EH (cell line): ENCODE measurements around the gene KIF26B.

Experiments
- DNase-seq: peaks from one replicate; pipeline ENCODE4 v3.0.0-alpha.2; 2015; ENCODE audit warnings: low read depth

Gene KIF26B

DNA sequence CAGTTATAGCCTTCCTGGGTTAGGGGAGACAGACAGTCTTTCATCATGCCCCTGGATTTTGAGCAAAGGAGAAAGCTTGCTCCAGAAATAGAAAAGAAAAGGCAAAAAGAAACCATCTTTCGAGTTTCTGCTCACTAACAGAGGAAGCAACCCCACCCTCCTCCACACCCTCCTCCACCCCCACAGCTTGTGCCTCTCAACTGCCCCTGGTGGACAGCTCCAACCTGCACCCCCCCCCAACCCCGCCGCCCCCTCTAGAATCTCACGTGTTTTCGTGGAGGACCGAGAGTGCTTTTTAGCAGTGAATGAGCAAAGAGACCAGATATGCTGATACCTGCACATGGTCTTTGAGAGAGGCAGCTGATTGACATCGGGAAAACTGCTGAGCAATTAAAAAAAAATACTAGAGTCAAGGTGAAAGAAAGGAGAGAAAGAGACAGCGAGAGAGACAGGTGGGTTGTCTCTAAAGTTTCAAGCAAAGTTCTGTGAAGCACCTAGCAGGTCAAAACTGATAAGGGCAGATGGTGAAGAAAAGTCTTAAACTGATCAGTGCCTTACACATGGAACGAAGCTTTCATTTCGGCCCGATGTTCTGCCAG lies 358.3 kb downstream of the KIF26B start:
- DNase-seq: peak; percentile 18

DNA sequence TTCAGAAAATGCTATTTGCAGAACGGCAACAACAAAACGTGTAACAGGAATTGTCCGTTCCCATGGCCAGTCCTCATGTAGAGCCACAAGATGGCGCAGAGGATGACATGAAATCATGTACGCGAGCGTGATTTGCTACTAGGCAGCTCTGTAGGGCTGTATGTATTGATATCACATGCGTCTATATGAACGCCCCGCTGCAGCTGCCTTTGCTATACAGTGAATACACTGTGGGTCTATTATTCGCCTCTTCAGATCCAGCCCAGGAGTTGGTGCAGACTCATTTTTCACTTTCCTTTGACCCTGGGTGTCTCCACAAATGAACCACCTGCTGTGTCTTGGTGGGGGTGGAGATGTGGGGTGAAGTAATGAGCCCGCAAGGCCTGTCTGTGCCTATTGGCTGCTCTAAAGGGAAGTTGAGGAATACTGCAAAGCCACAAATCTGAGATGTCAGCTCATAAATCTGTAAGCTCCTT lies 361.5 kb downstream of the KIF26B start:
- no peak for DNase-seq

DNA sequence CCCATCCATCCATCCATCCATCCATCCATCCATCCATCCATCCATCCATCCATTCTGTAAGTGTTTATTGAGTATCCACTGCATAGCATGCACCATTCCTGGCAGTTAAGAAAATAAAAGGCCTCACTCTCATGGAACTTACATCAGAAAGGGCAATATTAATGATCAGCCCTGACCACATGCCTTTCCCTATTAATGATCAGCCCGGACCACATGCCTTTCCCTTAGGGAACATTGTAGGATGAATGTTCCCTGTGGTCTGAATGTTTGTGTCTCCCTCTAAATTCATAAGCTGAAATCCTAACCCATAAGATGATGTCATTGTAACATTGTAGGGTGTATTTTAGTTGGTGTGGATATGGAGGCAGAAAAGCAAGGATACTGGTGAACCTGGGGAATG lies 365.8 kb downstream of the KIF26B start:
- DNase-seq: no peak

DNA sequence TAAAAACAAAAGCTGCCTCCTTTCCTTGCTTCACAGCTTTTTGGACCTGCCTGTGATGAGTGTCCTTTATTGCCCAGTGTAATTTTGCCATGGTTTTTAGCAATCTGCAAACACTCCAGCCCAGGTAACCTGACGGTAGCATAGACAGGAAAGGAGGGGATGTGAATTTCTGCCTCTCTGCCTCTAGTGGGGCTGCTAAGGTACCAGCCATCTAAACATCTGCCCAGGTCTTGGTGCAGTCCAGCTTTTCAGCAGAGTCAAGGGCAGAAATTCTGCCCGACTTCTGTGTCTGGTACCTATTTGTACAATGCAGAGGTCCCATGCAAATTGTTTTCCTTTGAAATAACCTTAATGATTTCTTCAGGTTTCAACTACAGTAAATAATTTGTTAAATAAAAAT lies 371.4 kb downstream of the KIF26B start:
- no peak for DNase-seq

DNA sequence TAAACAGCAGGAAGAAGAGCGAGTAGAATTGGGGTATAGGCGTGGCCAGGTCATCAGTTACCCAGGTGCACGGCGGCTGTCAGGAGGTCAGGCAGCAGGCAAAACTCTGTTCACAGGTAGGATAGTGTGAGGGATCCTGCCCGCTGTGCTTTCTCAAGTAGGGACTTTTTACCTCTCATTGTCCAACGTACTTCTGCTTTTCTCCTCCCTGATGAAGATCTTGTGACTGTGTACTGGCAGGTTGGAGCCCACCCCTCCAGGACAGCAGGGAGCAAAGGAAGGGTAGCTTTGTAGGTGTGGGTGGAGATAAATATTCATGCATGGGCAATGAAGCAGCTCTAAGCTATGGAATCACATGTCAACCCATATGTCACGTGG lies 373.5 kb downstream of the KIF26B start:
- no peak for DNase-seq

DNA sequence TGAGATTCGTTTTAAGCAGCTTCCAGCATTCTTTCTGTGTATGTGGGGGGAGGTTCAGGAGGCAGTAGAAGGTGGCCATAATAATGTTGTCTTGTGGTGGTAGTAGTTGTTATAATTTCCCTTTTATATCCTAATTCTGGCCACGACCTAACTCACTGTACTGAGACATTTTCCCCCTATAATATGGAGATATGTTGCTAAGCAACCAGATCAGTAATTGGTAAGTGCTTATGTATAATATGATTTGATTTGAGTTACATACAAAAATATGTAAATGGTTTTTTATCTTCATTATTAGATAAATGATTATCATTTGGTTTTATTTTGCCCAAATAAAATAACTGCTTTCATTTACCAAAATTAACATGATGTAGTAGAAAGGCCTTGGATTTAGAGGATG lies 376.2 kb downstream of the KIF26B start:
- DNase-seq: no peak

DNA sequence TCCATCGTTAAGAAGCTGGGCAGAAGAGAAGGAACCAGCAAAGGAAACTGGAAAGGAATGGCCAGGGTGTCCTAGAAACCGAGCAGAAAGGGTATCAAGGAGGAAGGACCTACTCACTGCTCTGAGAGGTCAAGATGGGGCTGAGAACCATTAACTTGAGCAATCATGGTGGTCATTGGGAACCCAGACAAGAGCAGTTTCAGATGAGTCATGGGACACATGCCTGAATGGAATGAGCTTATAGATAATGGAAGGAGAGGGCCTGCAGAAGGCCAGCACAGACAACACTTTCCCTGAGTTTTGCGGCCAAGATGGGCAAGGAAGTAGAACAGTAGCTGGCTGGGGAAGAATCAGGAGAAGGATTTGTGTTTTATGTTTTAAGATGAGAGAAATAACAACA lies 383.2 kb downstream of the KIF26B start:
- peak; percentile 39 for DNase-seq

DNA sequence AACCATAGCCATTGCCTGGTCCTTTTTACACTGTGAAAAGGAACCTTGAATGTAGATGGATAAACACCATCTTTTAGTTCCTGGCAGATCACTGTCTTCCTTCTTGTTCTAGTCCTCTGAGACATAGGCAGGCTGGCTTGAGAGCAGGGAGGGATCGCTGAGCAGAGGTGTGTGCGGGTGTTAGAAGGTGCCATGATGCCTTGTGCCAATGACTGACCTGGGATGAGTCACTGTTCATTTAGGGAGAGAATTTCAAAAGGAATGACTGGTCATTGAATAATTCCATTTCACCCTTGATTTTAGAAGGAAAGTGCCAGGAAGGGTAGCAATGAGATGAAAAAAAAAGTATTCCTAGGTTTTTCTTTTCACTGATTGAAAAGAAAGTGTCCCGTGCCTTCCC lies 383.9 kb downstream of the KIF26B start:
- DNase-seq: peak; percentile 3

DNA sequence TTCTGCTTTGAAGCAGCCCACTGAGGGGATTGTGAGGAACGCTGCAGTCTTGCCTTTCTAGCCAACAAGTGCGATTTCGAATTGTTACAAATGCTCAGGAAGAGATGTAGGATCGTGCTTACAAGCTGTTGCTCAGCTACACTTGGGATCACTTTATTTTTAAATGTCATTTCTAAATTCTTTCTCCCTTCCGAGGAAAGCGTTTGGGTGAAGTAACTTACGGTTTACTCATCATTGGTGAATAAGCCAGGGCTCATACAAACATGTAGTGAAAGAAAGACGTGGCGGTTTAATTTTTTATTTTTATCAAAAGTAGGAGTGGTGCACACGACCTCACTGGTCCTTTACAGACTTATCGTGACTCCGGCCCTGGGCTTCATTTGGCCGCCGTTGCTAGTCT lies 386.6 kb downstream of the KIF26B start:
- DNase-seq: no peak

DNA sequence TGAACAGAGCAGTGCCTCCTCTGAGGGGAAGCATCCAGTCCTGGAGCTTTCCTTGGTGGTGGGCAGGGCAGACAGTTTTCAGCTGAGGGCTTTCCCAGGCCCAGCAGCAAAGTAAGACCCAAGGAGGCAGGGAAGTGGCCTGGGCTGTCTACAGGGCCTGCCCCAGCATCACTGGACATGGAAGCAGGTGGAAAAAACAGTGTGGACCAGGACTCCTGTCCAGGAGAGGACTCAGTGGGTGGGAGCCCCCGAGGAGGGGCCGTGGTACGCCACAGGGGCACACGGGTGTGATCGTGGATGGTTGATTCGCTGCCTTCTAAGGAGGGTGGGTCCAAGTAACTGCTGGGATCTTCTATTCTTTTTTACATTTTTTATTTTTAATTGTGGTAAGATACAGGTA lies 387.6 kb downstream of the KIF26B start:
- no peak for DNase-seq

DNA sequence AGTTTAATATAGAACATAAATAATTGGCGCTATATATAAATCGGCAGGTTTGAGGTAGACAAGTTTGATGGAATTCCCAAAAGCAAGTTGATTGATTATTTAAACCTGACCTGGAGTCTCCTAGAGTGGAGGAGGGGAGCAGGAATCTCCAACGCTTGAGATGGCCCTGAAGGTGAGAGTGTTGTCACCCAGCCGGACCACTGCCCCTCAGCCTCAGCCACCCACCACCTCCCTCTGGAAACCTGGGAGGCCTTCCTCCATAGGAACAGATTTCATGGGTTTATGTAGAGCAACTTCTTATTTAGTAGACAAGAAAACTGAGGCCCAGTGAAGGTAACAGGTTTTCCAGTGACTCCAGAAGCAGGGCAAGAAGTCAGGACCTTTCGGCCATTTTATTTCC lies 389.5 kb downstream of the KIF26B start:
- no peak for DNase-seq

DNA sequence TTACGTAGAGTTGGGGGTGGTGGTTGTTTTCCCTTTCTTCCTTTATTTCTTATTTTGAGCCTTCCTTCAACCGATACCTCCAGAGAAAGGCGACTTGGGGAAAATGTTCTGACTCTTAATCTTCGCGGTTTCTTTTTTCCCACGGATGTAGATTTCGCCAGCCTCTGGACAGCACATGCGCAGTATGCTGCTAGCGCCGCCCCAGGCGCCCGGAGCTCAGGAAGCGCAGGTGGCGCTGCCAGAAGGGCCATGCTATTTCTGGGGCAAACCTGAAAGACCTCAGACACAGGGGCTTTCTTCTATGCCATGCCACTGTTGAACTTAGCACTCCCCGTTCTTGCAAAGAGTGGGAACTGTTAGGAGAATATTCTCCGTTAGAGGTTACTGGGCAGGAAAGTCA lies 392.1 kb downstream of the KIF26B start:
- no peak for DNase-seq

DNA sequence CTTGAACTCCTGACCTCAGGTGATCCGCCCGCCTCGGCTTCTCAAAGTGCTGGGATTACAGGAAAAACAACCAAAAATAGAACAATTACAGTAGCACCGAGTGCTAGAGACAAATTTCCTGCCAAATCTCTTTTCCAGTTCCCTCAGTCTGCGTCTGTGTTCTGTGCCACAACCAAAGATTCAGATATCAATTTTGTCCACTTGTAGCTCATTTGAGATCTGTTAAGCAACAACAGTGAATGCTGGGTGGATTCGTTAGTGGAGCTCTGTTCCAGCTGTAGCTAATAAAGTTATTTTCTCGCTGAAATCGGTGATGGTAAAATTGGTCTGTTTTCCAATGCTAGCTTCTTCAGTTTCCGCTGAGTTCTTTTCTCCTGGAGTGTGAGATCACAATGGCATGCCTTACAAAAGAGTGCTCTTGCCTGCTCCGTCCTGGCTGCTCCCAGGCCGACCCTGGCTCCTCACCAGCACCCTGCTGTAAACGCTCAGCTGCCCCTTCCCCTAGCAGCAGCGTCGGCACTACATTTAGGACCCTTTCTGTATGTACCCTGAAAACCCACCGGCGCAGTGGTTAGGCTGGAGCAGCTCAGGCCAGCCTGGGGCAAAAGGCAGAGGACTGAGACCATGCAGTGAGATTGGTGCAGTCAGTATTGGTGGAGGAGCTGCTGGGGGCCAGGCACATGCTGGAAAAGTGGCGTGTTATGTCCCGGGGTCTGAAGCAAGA lies 395.4 kb downstream of the KIF26B start:
- DNase-seq: no peak

DNA sequence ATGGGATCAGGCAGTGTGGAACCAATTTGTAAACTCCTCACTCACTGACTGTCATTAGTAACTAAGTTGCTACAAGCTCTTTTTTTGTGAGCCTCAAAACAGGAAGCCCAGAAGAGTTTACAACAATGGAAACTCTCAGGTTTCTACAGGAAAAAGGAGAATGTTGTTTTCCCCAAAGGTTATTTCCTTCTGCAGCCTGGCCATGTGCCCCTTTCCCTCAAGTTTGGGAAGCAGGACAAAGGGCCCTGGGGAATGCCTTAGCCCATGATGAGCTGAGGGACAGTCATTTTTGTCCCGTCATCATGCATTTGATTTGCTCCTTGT lies 395.9 kb downstream of the KIF26B start:
- no peak for DNase-seq

DNA sequence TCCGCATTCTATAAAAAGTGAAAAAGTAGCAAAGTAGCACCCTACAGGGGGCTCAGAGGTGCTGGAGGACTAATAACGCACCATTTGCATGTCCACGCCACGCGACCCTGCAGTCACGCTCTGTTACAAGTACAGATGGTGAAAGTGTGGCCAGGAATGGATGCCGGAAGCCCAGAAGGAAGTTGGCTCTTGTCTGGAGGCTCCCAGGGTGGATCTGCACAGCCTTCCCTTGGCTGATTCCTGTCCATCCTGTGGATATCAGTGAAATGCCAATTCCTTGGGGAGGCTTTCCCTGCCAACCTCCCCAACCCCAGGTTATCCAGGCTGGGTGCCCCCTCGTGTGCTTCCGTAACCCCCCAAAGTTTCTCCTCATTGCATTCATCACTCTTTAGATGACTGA lies 396.8 kb downstream of the KIF26B start:
- no peak for DNase-seq

DNA sequence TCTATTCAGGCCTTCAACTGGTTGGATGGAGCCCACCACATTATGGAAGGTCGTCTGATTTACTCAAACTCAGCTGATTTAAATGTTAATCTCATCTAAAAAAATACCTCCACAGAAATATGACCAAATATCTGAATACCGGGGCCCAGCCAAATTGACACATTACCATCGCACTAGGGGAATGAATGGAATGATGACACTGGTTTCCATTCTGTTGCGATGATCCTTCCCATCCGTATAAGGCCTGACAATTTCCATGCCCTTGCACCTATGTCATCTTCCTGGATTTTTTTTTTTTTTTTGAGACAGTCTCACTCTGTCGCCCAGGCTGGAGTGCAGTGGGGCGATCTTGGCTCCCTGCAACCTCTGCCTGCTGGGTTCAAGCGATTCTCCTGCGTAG lies 397.5 kb downstream of the KIF26B start:
- DNase-seq: peak; percentile 43

DNA sequence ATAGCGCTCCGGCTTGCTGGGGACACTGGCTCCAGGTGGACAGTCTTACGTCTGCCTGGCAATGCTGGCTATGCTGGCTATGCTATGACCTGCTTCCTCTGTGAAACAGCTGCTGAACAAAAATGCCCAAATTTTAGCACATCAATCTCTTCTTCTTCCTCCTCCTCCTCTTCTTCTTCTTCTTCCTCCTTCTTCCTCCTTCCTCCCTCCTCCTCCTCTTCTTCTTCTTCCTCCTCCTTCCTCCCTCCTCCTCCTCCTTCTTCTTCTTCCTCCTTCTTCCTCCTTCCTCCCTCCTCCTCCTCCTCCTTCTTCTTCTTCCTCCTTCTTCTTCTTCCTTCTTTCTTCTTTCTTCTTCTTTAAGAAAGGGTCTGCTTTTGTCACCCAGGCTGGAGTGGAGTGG lies 401.3 kb downstream of the KIF26B start:
- no peak for DNase-seq

DNA sequence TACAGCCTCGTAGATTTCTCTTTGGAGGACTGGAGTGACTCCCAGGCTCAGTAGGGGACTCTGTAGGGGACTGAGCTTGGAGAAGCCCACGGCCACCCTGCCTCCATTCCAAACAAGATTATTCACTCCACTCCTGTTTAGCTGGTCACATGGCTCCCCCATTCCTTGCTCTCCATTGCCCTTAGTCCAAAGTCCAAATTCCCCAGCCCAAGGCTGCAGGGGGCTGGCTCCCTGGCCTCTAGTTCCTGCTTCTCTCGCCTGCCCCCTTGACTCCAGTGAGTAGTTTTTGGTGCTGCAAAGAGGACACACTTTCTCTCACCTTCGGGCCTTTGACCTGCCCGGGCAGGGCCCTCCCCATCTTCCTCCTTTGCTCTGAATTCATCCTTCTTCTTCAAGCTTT lies 403.3 kb downstream of the KIF26B start:
- DNase-seq: no peak

DNA sequence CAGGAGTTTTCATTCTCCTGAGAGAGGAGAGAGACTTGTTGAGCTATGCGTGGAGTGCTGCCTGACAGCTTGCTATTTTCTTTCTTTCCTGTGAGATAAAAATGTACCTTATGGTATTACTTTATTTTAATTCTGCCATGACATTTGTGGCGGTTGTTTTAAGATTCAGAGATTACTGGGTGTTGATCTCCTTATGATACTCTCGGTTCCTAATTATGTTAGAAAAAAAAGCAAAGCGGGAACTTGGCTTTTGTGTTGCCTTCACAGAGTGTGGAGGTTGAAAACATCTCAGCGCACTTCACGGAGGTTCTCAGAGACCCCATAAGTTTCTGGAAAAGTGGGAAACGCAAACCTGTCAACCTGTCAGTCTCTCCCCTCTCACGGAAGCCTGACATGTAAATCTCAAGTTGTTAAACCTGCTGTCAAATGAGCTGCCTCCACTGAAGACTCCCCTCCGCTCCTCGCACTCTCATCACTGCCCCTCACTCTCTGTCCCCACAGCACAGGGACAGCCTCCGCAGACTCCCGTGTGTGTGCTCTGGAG lies 405.6 kb downstream of the KIF26B start:
- DNase-seq: no peak

DNA sequence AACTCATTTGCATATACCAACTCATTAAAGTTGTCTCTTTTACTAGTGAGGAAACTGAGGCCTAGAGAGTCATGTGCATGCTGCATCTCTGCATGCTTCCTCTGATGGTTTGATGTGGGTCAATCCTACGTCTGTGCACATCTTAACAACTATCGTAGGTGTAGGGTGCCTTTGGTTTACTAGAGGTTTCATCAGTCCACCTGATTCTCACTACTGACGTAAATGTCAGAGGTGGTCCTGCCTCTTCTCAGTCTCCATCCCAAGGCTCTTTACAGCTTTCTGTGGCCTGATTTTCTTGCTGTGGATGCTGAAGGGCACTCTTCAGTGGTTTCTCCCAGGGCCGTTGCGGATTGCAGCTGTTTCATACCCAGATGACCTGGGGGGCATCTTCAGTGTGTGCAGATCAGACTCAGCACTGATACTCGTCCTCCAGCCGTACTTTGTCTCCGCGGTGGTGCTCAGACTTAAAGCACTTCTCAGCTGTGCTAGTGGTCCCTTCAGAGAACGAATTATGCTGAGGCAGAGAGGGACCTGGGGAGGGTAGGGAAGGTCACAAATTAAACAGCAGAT lies 407.0 kb downstream of the KIF26B start:
- no peak for DNase-seq

DNA sequence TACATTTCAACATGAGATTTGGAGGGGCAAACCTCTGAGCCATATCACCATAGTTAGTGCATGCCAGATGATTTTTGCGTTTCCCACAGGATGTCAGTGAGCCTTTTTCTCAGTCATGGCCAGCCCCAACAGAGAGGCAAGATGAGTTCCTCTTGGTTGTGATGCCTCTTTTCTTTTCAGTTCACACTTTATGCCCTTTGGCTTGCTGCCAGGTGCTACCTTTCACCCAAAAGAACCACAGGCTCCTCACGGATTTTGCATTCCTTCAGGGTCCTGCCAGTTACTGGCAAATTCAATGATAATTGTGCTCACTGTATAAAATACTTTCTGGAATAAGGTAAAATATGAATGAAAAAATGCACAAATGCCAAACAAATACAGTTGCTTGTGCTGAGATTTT lies 411.3 kb downstream of the KIF26B start:
- no peak for DNase-seq

DNA sequence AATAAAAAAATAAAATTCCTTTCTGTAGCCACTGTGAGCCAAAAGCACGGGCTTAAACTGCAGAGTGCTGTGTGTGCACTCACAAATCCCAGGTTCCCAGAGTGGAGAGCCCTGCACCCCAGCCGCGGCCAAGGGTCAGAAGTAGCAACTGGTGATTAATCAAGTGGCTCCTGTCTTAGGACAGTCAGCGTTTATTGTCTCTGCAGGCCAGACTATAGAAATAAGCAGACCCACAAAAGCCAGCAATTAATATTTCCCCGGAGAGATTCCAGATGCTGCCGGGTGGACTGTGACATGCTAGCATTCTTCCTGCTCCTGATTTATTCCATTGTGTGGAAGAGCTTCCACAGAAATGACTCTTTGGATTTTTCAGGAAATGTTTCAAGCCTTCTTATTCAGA lies 412.2 kb downstream of the KIF26B start:
- DNase-seq: peak; percentile 62

DNA sequence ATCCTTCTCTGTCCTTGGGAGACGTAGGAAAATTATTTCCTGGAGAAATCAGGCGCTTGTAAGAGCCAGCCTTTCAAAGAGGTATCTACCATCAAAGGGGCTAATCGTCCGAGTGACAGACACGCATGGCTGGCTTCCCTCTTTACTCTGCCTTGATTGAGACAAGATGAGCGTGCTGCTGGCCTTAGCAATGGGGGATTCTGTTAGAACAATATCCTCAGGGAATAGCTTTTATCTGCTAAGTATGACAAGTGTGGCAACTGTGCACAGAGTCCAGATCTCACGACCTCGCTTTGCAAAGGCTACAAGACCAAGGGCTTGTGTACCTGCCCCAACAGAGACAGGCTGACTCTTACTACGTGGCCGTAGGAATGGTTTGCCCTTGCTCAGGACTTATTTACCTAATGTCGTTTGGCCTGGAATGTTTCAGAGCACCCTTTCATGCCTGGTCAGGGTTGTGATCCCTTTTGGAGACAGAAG lies 417.1 kb downstream of the KIF26B start:
- no peak for DNase-seq

DNA sequence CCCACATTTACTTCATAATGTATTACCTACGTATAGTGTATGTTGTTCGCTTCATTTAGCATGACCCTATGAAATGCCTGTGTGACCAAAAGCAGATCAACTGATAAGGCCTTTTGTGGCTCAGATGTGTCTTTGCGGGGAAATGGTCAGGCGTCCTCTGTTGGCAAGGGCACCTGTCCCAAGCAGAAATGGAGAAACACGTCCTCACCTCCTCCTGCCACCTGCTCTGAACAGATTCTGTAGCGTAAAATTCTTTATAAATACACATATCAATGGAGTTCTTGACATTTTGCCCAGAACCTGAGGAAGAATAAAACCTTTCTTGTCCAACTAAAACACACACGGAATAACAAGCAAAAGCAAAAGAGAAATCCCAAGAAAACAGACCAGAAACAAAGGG lies 417.9 kb downstream of the KIF26B start:
- DNase-seq: no peak
